GM23338 (cell line): ENCODE results near the gene LUZP2. TPM values are rescaled to one million over a fixed set of nuclear protein-coding genes. Genes with fewer than 3 reads are reported as not detected.

Source experiments
- ATAC-seq: fragments of 200-7000 bp; cut with Tn5 transposase; 3 replicates; pipeline ENCODE4 v1.9.1; 2020
- DNase-seq: peaks from one replicate; pipeline ENCODE4 v3.0.0-alpha.2; 2015; ENCODE audit warnings: low spot score
- H2AFZ ChIP-seq: fragments of 200-600 bp; sonication (generic); 2 replicates; pipeline ENCODE4 v1.8.0; 2016; ENCODE audit warnings: antibody characterized with exemption, mild to moderate bottlenecking, moderate library complexity
- H3F3A ChIP-seq: fragments of 200-600 bp; sonication (generic); replicated peaks from 2 replicates; pipeline ENCODE4 v1.8.0; 2017; ENCODE audit warnings: antibody characterized with exemption, mixed run types, low read depth
- H3K27ac ChIP-seq: fragments of 200-600 bp; sonication (generic); 2 replicates; pipeline ENCODE4 v1.6.1; 2016; ENCODE audit warnings: low read depth
- H3K27me3 ChIP-seq: fragments of 200-600 bp; sonication (generic); 2 replicates; pipeline ENCODE4 v1.8.0; 2016; ENCODE audit warnings: mild to moderate bottlenecking, mixed run types, moderate library complexity; ENCODE audit not compliant: insufficient read depth
- H3K36me3 ChIP-seq: fragments of 200-600 bp; sonication (generic); 2 replicates; pipeline ENCODE4 v1.8.0; 2016; ENCODE audit warnings: mild to moderate bottlenecking; ENCODE audit not compliant: insufficient read depth
- H3K4me1 ChIP-seq: fragments of 200-600 bp; sonication (generic); 2 replicates; pipeline ENCODE4 v1.8.0; 2016; ENCODE audit warnings: mild to moderate bottlenecking, moderate library complexity; ENCODE audit not compliant: insufficient read depth
- H3K4me2 ChIP-seq: fragments of 200-600 bp; sonication (generic); 2 replicates; pipeline ENCODE4 v1.7.1; 2017; ENCODE audit warnings: mixed run types
- H3K4me3 ChIP-seq: fragments of 200-600 bp; sonication (generic); 2 replicates; pipeline ENCODE4 v1.6.1; 2016; ENCODE audit warnings: mixed run types
- H3K79me2 ChIP-seq: fragments of 200-600 bp; sonication (generic); replicated peaks from 2 replicates; pipeline ENCODE4 v1.8.0; 2017; ENCODE audit warnings: mild to moderate bottlenecking; ENCODE audit not compliant: insufficient read depth
- H3K9me2 ChIP-seq: fragments of 200-600 bp; sonication (generic); 2 replicates; pipeline ENCODE4 v1.8.0; 2017; ENCODE audit not compliant: insufficient read depth
- H4K20me1 ChIP-seq: fragments of 200-600 bp; sonication (generic); replicated peaks from 2 replicates; pipeline ENCODE4 v1.8.0; 2017; ENCODE audit warnings: mild to moderate bottlenecking; ENCODE audit not compliant: insufficient read depth
- H3K27ac Mint-ChIP-seq: 2 replicates; pipeline ENCODE4 v1.8.0; 2020; ENCODE audit warnings: inconsistent platforms, mild to moderate bottlenecking, moderate library complexity, mixed read lengths
- H3K27me3 Mint-ChIP-seq: 3 replicates; pipeline ENCODE4 v1.8.0; 2022; ENCODE audit warnings: low read depth, mild to moderate bottlenecking, moderate library complexity, mixed read lengths, inconsistent platforms; ENCODE audit not compliant: insufficient read depth, poor library complexity
- H3K36me3 Mint-ChIP-seq: 3 replicates; pipeline ENCODE4 v1.8.0; 2021; ENCODE audit warnings: low read depth, mild to moderate bottlenecking, inconsistent platforms, moderate library complexity, mixed read lengths
- H3K4me1 Mint-ChIP-seq: 3 replicates; pipeline ENCODE4 v1.8.0; 2020; ENCODE audit warnings: mild to moderate bottlenecking, inconsistent platforms, mixed read lengths
- H3K4me3 Mint-ChIP-seq: 3 replicates; pipeline ENCODE4 v1.8.0; 2021; ENCODE audit warnings: moderate library complexity, mild to moderate bottlenecking, inconsistent platforms, mixed read lengths
- H3K9me3 Mint-ChIP-seq: 3 replicates; pipeline ENCODE4 v1.8.0; 2020; ENCODE audit warnings: moderate library complexity, mild to moderate bottlenecking, inconsistent platforms, mixed read lengths
- ETS1 ChIP-seq: IDR thresholded peaks from 2 replicates; pipeline ENCODE4 v1.6.1; 2016; ENCODE audit warnings: antibody characterized with exemption
- EZH2phosphoT487 ChIP-seq: fragments of 200-600 bp; sonication (generic); IDR thresholded peaks from one replicate; pipeline ENCODE4 v1.8.1; 2018; ENCODE audit warnings: antibody characterized with exemption; ENCODE audit not compliant: unreplicated experiment
- POLR2AphosphoS5 ChIP-seq: IDR thresholded peaks from 2 replicates; pipeline ENCODE4 v1.6.1; 2016; ENCODE audit warnings: antibody characterized with exemption, low read depth
- REST ChIP-seq: IDR thresholded peaks from one replicate; pipeline ENCODE4 v1.6.1; 2018; ENCODE audit warnings: antibody characterized with exemption; ENCODE audit not compliant: unreplicated experiment
- ZNF331 ChIP-seq: fragments of 250-450 bp; sonication (Bioruptor Pico); IDR thresholded peaks from 2 replicates; pipeline ENCODE4 v1.5.0; 2020; ENCODE audit warnings: low read depth, mild to moderate bottlenecking, moderate library complexity
- ZNF462 ChIP-seq: fragments of 250-450 bp; sonication (Bioruptor Pico); IDR thresholded peaks from 2 replicates; pipeline ENCODE4 v1.5.0; 2020; ENCODE audit warnings: mild to moderate bottlenecking, moderate library complexity
- polyA plus RNA-seq: library from polyadenylated mRNA; unstranded; fragments of >200 nt; fragmentation: Nextera tagmentation; extraction: Ambion mirVana; gene quantifications from 2 replicates; pipeline ENCODE4 v1.2.1, GENCODE V29; 2016
- total RNA-seq: library from RNA; depleted of rRNA; stranded (reverse); fragments of >200 nt; shearing (Covaris generic); gene quantifications from 2 replicates; pipeline ENCODE4 v1.2.3, GENCODE V29; 2014

Gene LUZP2
- total and polyA plus RNA-seq, 2 experiments from 2014 or later: 2.0 to 9.2 TPM

- DNase-seq (no peak), ATAC-seq (no peak)
- Histone ChIP-seq H3K4me1 (no peaks in the 10 kb centered on the region), H3K4me3 (no peak overlapping the region), H3K9me2 (no peaks in the 10 kb centered on the region), H3K36me3 (no peaks in the 10 kb centered on the region), H3K79me2 (no peaks in the 10 kb centered on the region), H3F3A (no peaks in the 10 kb centered on the region), H3K27ac (no peak overlapping the region), H4K20me1 (no peaks in the 10 kb centered on the region), H2AFZ (no peak overlapping the region), H3K4me2 (no peak overlapping the region), H3K27me3 (no peaks in the 10 kb centered on the region)
- no peaks in the 10 kb centered on the region for H3K9me3 Mint-ChIP-seq
- H3K36me3 Mint-ChIP-seq: no peaks in the 10 kb centered on the region
- H3K4me3 Mint-ChIP-seq: no peak overlapping the region
- no peak overlapping the region for H3K27ac Mint-ChIP-seq
- H3K4me1 Mint-ChIP-seq: 0 out of 3 replicates have a peak, but pooled peaks cover 4% of the 10 kb centered on the region
- no peak for TF ChIP-seq ETS1
- no peak for TF ChIP-seq EZH2phosphoT487
- no peak for TF ChIP-seq POLR2AphosphoS5
- no peak for TF ChIP-seq REST
- TF ChIP-seq ZNF331 (CRISPR knock-in tag): no peak
- TF ChIP-seq ZNF462 (CRISPR knock-in tag): no peak
- H3K27me3 Mint-ChIP-seq: no peaks in the 10 kb centered on the region
Observed at GRCh38 chr11:24524156-24524555, 27.3 kb downstream of the LUZP2 start.
